OCI-M2 (cell line): Measurements from ENCODE around the gene TMPRSS9.

ENCODE experiments used
- DNase-seq: peaks from one replicate; lab custom pipeline; 2025; ENCODE audit not compliant: unreplicated experiment; lab: John Stamatoyannopoulos, UW

The TMPRSS9 gene

DNA sequence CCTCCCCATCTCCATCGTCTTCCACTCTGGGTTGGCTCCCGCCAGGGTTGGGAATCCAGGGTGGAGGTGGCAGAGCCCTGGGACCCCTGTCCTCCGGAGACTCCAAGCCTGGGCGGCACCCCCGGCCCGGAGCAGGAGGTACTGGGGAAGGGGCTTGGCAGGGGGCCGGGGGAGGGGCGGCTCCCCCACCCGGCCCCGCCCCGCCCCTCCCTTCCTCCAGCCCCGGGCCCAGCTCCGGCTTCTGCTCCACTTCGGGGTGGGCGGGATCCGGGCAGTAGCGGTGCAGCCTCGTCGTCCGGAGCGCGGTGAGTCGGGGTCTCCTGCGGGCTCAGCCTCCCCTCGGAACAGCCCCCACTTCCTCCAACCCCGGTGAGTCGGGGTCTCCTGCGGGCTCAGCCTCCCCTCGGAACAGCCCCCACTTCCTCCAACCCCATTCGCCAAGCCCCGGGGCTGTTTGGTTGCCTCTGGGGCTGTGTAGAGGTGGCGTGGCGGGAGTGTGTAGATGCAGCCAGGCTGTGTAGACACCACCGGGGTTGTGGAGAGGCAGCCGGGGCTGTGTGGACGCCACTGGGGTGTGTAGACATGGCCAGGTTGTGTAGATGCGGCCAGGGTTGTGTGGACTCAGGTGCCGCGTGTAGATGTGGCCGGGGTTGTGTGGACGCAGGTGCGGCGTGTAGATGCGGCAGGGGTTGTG is at the start of gene TMPRSS9:
Gene TMPRSS9 (plus strand): TSS at position 274 of the 694 bp plus-strand sequence. CDS start 29,521 bp downstream, outside the sequence.
- no peak for DNase-seq

DNA sequence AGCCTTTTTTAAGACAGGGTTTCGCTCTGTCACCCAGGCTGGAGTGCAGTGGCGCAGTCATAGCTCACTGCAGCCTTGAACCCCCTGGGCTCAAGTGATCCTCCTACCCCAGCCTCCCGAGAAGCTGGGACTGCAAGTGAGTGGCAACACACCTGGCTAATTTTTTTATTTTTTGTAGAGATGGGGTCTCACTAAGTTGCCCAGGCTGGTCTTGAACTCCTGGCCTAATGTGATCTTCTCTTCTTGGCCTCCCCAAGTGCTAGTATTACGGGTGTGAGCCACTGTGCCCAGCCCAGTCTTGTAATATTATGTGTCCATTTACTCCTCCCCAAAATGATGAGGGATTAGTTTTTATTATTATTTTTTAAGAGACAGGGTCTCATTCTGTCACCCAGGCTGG is 49.0 kb upstream of the TMPRSS9 start:
- DNase-seq: no peak

DNA sequence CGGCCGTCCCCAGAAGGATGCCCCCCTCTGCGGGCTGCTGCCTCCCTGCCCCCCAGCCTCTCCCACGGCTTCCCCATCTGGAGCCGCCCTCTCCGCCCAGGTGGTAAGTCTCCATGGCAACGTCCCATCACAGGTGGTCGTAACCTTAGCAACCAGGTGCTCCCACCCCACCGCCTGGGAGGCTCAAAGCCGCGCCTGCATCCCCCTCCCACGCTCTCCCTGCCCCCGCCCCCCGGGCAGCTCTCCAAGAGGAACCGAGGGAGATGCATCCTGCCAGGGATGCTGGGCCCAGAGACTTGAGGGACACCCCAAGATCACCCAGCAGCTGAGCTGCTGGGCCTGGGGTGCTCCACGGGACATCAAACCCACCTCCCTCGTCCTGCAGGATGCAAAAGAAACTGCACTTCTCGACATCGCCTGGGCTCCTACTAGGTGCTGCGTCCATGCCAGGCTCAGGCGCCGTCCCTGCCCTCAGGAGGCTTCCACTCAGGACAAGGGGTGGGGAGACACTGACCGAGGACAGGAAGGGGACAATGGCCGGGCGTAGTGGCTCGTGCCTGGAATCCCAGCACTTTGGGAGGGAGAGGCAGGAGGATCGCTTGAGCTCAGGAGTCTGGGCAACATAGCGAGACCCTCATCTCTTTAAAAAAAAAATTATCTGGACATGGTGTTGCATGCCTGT is 47.1 kb upstream of the TMPRSS9 start:
- no peak for DNase-seq

DNA sequence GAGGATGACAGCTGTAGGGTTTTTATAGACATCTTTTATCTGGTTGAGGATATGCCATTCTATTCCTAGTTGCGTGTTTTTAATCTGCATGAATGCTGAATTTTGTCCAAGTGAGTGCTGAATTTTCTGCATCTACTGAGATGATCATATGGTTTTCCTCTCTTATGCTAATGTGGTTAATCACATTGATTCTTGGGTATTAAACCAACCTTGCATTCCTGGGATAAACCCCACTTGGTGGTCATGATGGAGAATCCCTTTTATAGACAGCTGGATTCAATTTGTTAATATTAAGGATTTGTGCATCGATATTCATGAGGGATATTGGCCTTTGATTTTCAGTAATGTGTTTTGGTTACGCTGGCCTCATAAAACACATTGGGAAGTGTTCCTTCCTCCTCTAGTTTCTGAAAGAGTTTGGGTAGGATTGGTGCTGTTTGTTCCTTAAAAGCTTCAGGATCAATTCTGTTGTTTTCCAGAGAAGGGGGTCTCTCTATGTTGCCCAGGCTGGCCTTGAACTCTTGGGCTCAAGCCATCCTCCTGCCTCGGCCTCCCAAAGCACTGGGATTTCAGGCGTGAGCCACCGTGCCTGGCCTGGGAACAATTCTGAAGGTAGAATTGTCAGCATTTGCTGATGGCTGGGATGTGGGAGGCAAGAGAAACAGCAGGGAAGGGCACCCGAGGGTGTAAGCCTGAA is 44.8 kb upstream of the TMPRSS9 start:
- no peak for DNase-seq

DNA sequence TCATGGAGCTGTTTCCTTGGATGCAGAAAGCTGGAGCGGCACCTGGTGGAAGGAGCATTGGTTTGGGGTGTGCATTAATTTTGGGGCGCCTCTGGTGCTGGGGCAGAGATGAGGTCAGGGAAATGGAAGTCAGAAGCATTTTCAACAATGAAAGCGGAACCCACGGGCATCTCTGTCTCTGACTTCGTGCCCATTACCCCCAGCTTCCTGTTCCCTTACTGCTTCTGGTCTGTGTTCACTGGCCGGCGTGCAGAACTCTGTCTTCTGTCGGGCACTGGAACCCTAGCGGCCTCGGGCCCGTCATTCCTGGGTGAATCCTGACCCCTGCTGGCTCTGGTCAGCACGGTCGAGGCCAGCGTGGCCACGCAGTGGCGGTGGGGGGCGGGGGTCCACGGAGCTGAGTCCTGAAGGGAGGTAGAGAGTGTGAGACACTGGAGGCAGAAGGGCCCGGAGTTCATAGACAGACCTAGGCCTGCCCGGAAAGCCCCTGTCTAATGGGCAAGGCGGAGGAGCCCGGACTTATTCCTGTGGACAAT is 44.2 kb upstream of the TMPRSS9 start:
- DNase-seq: peak; percentile 9

DNA sequence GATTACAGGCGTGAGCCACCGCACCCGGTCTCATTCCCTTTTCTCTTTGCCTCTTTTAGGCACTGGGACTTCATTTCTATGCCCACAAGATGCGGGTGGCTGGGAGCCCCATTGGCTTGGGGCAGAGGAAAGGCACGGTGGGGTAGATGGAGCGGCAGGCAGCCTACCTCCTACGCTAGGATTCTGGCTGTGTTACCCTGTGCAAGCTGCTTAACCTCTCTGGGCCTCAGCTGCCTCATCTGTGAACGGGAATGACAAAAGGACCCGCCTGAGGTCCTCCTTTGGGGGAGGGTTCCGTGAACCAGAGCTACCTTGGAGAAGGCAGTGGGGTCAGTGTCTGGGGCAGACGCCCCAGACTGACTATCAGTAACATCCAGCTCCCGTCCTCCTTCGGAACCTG is 42.8 kb upstream of the TMPRSS9 start:
- no peak for DNase-seq

DNA sequence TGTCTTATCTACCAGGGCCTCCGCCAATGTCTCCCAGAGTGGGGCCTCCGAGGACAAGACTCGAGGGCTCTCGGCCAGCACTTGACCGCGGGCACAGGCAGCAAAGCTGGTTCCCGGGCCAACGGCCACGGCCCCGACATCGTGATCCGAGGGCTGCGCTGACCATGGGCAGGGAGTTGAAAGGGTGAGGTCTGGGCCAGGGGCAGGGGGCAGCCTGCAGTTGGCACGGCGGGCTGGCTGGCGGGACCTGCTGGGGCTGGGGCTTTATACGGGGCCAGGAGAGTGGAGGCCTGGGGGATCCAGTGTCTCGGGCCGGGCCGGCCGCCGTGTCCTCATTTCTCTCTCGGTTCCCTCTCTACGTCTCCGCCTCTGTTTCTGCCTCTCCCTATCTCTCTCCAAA is 42.3 kb upstream of the TMPRSS9 start:
- no peak for DNase-seq

DNA sequence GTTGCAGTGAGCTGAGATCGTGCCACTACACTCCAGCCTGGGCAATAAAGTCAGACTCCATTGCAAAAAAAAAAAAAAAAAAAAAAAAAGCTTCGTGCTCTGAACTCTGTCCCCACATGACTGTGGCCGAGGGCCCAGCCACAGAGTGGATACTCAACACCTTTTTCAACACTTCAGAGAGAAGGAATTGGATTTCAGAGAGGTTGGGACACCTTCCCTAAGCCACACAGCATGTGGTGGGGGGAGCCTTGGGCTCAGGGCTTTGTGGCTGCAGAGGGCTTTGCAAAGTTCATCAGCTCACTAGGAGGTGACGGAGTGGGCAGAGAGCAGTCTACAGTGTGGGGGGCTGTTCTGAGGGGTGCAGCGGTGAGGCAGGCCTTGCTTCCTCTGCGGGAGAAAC is 41.1 kb upstream of the TMPRSS9 start:
- no peak for DNase-seq

DNA sequence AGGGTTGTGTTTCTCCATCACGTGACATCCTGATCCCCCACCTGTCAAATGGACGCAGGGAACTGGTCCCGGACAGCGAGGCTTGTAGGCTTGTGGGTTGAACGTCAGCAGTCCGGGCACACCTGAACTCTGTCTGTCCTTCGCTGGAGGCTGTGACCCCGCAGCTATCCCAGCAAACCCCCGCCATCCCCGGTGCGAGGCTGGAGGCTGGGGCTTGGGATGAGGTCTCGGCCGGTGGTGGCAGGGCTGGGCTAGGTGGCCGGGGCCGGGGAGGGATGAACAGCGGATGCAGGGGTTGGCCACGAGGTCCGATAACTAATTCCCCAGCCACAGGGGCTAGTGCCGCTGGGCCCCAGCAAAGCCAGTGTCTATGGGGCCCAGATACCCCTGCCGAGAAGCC is 40.5 kb upstream of the TMPRSS9 start:
- DNase-seq: no peak

DNA sequence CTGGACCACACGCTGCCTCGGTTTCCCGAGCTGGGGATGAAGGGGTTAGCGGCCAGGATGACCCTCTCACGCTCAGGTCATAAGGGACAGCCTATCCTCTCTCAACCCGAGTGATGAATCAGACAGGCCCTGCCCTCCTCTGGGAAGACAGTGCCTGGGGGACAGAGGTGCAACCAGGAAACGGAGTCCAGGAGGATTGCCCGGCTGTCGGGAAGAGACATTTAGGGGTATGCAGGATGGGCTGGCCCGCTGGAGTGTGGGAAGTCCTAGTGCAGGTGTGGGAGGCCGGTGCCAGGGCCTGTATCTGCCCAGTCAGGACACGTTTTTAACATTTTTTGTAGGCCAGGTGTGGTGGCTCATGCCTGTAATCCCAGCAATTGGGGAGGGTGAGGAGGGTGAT is 40.0 kb upstream of the TMPRSS9 start:
- DNase-seq: no peak

DNA sequence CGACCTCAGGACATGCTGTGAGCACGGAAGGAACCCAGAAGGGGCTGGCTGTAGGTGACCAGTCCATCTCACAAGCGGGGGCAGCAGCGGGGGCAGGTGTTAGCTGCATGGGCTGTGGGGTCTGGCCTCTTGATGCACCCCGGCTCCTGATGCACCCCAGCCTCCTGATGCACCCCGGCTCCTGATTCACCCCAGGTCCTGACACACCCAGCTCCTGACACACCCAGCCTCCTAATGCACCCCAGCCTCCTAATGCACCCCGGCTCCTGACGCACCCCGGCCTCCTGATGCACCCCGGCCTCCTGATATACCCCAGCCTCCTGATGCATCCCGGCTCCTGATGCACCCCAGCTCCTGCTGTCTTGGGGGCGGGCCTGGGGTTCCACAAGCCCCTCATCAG is 39.1 kb upstream of the TMPRSS9 start:
- DNase-seq: no peak

DNA sequence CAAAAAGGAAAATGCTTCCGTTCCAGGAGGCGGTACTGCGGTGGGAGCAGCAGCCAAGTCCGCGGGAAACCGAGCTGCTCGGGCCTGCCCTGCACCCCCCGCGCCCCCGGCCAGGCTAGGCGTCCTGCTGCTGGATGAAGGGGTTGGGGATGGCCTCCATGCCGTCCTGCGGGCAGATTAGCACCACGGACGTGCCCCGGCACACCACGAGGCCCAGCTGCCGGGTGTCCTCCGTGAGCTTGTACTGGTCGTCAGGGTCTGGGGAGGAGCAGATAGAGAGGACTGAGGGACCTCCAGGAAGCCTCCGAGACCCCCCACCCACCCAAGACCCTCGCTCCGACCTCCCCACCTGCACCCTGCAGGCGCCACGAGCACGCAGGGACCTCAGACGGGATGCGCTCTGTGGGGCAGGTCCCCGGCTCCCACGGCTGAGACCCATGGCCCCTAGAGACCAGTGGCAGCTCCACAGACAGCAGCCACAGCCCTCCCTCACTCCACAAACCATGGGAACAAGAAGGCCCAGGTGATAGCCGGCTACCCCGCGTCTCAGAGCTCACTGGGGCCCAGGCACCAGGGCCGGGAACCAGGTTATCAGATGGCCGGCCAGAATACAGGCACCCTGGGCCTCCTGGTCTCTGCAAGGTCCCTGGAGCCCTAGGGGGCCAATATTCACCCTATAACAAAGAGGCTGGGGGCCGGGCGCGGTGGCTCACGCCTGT is 38.3 kb upstream of the TMPRSS9 start:
- no peak for DNase-seq

DNA sequence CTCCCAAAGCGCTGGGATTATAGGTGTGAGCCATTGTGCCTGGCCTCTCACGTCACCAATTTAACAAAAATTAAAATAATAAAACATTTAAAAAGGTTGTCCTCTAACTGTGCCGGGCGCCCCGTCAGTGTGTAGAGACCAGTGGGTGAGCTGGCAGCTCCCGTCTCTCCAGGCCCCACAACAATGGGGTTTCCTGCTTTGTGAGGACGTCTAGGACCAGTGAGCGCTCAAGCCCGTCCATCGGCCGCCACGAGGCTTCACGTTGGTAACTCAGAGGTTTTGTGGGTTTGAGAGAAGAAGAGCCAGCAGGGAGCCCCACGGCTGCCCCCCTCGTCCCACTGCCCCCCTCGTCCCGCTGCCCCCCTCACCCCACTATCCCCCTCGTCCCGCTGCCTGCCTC is 36.4 kb upstream of the TMPRSS9 start:
- no peak for DNase-seq

DNA sequence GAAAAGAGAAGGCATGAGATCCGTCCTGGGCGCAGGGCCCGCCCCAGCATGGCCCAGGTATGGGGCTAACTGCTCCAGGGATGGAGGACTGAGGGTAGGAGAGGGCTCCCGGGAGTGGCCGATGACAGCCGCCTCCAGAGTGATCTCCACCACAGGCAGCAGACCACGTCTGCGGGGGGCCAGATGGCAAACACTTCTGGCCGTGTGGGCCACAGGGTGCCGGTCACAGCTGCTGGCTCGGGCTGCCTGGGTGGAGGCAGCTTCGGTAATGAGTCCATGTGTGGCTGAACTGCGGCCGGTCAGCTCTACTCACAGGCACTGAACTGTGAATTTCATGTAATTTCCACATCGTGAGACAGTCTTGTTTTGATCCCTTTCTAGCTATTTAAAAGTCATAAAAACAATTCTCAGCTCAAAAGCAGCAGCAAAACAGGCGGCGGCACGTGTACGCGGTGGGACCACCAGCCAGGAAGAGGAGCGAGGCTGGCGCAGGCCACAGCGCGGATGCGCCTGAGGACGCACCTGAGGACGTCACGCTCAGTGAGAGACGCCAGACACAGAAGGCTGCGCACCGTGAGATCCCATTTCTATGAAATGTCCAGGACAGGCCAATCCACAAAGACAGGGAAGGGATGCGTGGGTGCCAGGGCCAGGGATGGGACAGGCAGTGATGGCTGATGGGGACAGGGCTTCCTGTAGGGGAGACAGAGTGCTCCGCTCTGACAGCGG is 35.7 kb upstream of the TMPRSS9 start:
- DNase-seq: no peak

DNA sequence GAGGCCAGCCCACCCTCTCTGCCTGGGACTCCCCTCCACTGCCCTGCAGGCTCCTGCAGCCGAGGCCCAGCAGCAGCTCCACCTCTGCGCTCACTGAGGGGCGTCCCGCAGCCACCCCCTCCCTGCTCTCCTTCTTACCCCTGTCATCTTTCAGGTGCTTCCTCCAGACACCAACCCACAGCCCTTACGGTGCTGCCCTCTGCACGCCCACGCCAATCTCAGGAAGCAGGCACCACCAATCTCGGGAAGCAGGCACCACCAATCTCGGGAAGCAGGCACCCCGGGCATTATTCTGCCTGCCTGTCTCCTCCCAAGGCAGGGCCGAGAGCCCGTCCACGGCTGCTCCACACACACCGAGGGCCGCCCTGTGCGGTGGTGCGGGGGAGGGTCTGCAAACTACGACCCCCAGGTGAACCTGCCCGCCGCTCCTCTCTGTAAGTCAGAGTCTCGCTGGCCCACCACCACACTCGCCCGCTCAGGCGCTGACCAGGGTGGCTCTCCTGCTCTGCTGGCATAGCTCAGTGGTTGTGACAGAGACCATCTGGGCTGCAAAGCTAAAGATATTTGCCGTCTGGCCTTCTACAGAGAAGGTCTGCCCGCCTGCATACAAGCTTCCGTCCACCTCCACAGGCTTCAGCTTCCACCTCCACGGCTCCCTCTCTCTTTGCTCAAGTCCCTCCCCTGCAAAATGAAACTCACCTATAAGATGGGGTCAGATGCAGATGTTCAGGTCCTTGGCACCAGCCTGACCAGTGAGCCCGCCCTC is 34.6 kb upstream of the TMPRSS9 start:
- DNase-seq: no peak

DNA sequence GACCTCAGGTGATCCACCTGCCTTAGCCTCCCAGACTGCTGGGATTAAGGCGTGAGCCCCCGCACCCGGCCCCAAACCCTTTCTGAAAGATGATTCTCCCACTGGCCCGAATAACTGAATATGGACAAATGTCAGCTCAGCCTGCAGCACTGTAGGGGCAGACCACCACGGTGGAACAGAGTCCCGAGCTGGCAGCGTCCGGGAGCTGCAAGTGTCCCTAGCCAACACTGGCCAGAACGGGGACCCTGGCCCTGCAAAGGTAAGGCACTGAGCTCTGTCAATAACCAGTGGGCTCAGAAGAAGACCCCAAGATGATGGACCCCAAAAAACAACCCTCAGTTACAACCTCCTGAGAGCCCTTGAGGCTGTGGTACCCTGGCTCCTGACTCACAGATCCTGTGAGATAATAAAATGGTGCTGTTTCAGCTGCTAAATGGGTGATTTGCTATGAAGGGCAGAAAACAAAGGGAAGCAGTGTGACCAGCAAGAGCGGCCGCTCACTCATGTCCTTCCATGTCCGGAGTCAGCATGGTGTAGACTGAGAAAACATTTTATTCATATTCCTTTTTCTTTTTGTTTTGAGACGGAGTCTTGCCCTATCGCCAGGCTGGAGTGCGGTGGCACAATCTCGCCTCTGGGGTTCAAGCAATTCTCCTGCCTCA is 33.2 kb upstream of the TMPRSS9 start:
- DNase-seq: no peak

DNA sequence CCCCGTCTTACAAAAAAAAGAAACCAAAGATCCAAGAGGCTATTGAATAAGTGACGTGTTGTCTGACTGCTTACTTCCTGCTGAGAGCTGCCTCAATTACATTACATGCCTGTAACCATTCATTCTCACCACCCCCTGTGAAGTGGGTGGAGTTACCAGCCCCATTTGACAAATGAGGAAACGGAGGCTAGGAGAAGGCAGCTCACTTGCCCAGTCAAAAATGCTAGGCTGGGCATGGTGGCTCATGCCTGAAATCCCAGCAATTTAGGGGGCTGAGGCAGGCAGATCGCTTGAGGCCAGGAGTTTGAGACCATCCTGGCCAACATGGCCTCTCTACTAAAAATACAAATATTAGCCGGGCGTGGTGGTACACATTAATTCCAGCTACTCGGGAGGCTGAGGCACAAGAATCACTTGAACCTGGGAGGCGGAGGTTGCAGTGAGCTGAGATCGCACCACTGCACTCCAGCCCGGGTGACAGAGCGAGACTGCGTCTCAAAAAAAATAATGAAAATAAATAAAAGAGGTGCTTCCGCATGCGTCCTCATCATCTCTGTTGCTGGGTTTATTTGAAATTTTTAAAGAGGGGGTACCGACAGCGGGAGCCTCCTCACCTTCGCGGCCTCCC is 32.2 kb upstream of the TMPRSS9 start:
- DNase-seq: no peak

DNA sequence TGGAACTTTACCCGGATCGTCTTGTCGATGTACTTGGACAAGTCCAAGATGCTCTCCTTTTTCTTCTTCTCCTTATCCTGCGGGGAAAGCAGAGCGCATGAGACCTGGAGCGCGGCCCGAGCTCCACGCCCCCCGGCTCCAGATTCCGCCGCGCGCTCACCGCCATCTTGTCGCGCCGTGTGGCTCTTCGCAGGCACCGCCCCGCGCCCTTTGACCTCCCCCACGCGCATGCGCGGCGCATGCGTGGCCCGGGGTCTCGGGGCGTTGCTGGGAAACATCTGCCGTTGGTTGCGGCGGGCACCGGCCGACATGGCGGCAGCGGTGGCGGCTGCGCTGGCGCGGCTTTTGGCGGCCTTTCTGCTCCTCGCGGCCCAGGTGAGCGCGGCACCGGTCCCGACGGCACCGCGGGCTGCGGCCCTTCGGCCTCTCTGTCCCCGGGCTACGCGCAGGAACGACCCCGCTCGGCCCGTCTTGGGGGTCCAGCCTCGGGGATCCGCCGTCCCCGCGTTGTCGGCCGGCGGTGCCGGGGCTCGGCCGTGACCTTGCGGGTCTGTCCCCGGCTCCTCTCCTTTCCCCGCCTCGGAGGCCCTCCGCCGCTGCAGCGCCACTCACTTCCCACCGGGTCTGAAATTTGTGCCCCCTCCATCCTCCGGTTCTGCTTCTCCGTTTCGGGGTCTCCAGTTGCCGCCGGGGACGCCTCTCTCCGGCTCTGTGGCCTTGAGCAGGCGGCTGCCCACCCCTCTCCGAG is 31.5 kb upstream of the TMPRSS9 start, which contains the start of the genes LSM7 and SPPL2B:
Gene LSM7 (minus strand): TSS at position 186 of the 748 bp plus-strand sequence. CDS start 20 bp downstream, at position 166.
Gene SPPL2B (plus strand): TSS at position 284 of the 748 bp plus-strand sequence. CDS start 26 bp downstream, at position 310.
- no peak for DNase-seq
